HG03025 (cell line): ENCODE measurements around the gene ADCY7.

Source experiments
- ATAC-seq: cut with Tn5 transposase; IDR thresholded peaks from one replicate; pipeline ENCODE4 v1.9.1; 2021; ENCODE audit warnings: mild to moderate bottlenecking, moderate library complexity; ENCODE audit not compliant: unreplicated experiment, low FRiP score

ADCY7 gene

GRCh38 chr16:50247906-50248608 is 18.3 kb upstream of the ADCY7 start:
- ATAC-seq = no peak

GRCh38 chr16:50248845-50249244 is 17.5 kb upstream of the ADCY7 start:
- ATAC-seq = no peak

- no peak for ATAC-seq
Observed at GRCh38 chr16:50251375-50252081, 14.8 kb upstream of the ADCY7 start.

GRCh38 chr16:50252082-50252611 is 14.2 kb upstream of the ADCY7 start:
- no peak for ATAC-seq

GRCh38 chr16:50252874-50253513 is 13.4 kb upstream of the ADCY7 start:
- ATAC-seq = no peak

- ATAC-seq = no peak
Observed at GRCh38 chr16:50253514-50253910, 12.8 kb upstream of the ADCY7 start.

GRCh38 chr16:50254072-50254471 is 12.3 kb upstream of the ADCY7 start:
- no peak for ATAC-seq

GRCh38 chr16:50255538-50255937 is 10.8 kb upstream of the ADCY7 start:
- no peak for ATAC-seq

GRCh38 chr16:50256604-50257003 is 9.7 kb upstream of the ADCY7 start:
- ATAC-seq = no peak

- no peak for ATAC-seq
Observed at GRCh38 chr16:50257876-50258275, 8.5 kb upstream of the ADCY7 start.

GRCh38 chr16:50259334-50260205 is 6.8 kb upstream of the ADCY7 start:
- ATAC-seq = no peak

- no peak for ATAC-seq
Observed at GRCh38 chr16:50260206-50261159, 5.9 kb upstream of the ADCY7 start.

- ATAC-seq = no peak
Observed at GRCh38 chr16:50261160-50261706, 5.1 kb upstream of the ADCY7 start.

- ATAC-seq = no peak
Observed at GRCh38 chr16:50261707-50262235, 4.6 kb upstream of the ADCY7 start.

- no peak for ATAC-seq
Observed at GRCh38 chr16:50263060-50263909, 3.1 kb upstream of the ADCY7 start.

- no peak for ATAC-seq
Observed at GRCh38 chr16:50263940-50264929, 2.1 kb upstream of the ADCY7 start.

- ATAC-seq = no peak
Observed at GRCh38 chr16:50265260-50265659, 1.1 kb upstream of the ADCY7 start.
